ENCODE data around the gene WDR59. TPM values are rescaled to one million over a fixed set of nuclear protein-coding genes. Genes with fewer than 3 reads are reported as not detected.
"Not testable (repeated sequence)": the region's sequence is repeated elsewhere in the genome, so short reads cannot be mapped to it uniquely, and the experiment has no call there.

Gene WDR59
- polyA plus RNA-seq, 1 of the 3 experiments (the other 2 are of a cell fraction), result 48.2 TPM

GRCh38 chr16:75014318-75014717 lies 29.4 kb upstream of the WDR59 start:
- Histone ChIP-seq H3K27me3 (ENCODE audit: insufficient read depth) (no peaks in the 10 kb centered on the region), H3F3A (replicated peaks; ENCODE audit: insufficient read depth) (peaks cover 21% of the 10 kb centered on the region), H4K20me1 (ENCODE audit: insufficient read depth) (peaks cover 14% of the 10 kb centered on the region), H3K4me3 (ENCODE audit: low read depth in 2 of 2, low read length in 1 of 2) (no peak overlapping the region), H3K9me3 (no peaks in the 10 kb centered on the region), H3K4me1 (ENCODE audit: control insufficient read depth in 1 of 2, insufficient read depth in 2 of 2, low read depth in 1 of 2, low read length in 1 of 2) (peaks cover 11 to 29% of the 10 kb centered on the region in 2 experiments; a peak in 3 of 4 replicates), H3K9ac (no peak overlapping the region), H2AFZ (ENCODE audit: low read depth) (no peak overlapping the region), H3K9me2 (no peaks in the 10 kb centered on the region), H3K79me2 (ENCODE audit: insufficient read depth) (peaks cover 92% of the 10 kb centered on the region), H3K27ac (ENCODE audit: low read depth in 2 of 2, low read length in 1 of 2) (no peak overlapping the region), H3K4me2 (no peak overlapping the region), H3K36me3 (replicated peaks in 1 of 2; ENCODE audit: control insufficient read depth in 1 of 2, insufficient read depth in 2 of 2, low read length in 1 of 2) (no peaks in the 10 kb centered on the region)
- POLR2A ChIA-PET, result no interaction called here
- 94% methylated on average over 2 of the region's 2 CpGs for WGBS (ENCODE audit: low lambda C conversion rate)
- CTCF ChIA-PET, result interaction anchor here (0.6 kb wide), 2 partner anchors 12 to 184 kb away, joined by 3 read pairs; no protein-coding TSS in a partner anchor
- TF ChIP-seq GABPA (IDR thresholded peaks at IDR 0.05; ENCODE audit: low read depth) (no peak), GATA2 (CRISPR knock-in tag; IDR thresholded peaks at IDR 0.05) (no peak), SIN3A (IDR thresholded peaks at IDR 0.05; ENCODE audit: borderline replicate concordance, low read depth, low read length) (no peak), MEF2A (IDR thresholded peaks at IDR 0.05; ENCODE audit: borderline replicate concordance, low read depth) (no peak), RCOR1 (IDR thresholded peaks at IDR 0.05; ENCODE audit: low read length) (no peak), CHD2 (IDR thresholded peaks at IDR 0.05; ENCODE audit: low read length, partially characterized antibody) (no peak), NFIC (IDR thresholded peaks at IDR 0.05; ENCODE audit: borderline replicate concordance) (no peak), RXRA (IDR thresholded peaks at IDR 0.05; ENCODE audit: borderline replicate concordance, low read depth) (no peak), ELF1 (IDR thresholded peaks at IDR 0.05) (no peak), CTCF (IDR thresholded peaks at IDR 0.05) (no peak), ZBTB33 (IDR thresholded peaks at IDR 0.05; ENCODE audit: borderline replicate concordance, low read depth) (no peak), POLR2AphosphoS5 (IDR thresholded peaks at IDR 0.05; ENCODE audit: low read depth, low read length) (no peak), TCF12 (IDR thresholded peaks at IDR 0.05) (no peak), FOXM1 (IDR thresholded peaks at IDR 0.05; ENCODE audit: low read depth) (no peak), USF2 (IDR thresholded peaks at IDR 0.05; ENCODE audit: borderline replicate concordance, low read depth, low read length) (no peak), MXI1 (IDR thresholded peaks at IDR 0.05; ENCODE audit: low read depth, low read length) (no peak), TAF1 (IDR thresholded peaks at IDR 0.05; ENCODE audit: borderline replicate concordance, low read depth, low read length) (no peak)
- TF ChIP-seq, protein P1, sequence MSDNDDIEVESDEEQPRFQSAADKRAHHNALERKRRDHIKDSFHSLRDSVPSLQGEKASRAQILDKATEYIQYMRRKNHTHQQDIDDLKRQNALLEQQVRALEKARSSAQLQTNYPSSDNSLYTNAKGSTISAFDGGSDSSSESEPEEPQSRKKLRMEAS (IDR thresholded peaks at IDR 0.05; ENCODE audit: low read depth), result no peak
- no peak for DNase-seq

GRCh38 chr16:75013123-75013522 lies 28.2 kb upstream of the WDR59 start:
- Histone ChIP-seq H3F3A (replicated peaks; ENCODE audit: insufficient read depth) (peaks cover 21% of the 10 kb centered on the region), H3K4me1 (ENCODE audit: control insufficient read depth in 1 of 2, insufficient read depth in 2 of 2, low read depth in 1 of 2, low read length in 1 of 2) (peaks cover 11 to 29% of the 10 kb centered on the region in 2 experiments; a peak in 3 of 4 replicates), H4K20me1 (ENCODE audit: insufficient read depth) (peaks cover 10% of the 10 kb centered on the region), H3K27ac (ENCODE audit: low read depth in 2 of 2, low read length in 1 of 2) (peak overlapping the region; percentile 68 to 77; a peak in 3 of 4 replicates), H3K79me2 (ENCODE audit: insufficient read depth) (peaks cover 92% of the 10 kb centered on the region)
- H3K36me3 ChIP-seq (replicated peaks in 1 of 2; ENCODE audit: control insufficient read depth in 1 of 2, insufficient read depth in 2 of 2, low read length in 1 of 2); H2AFZ ChIP-seq (ENCODE audit: low read depth); POLR2A ChIA-PET; H3K9me3 ChIP-seq; DNase-seq; H3K27me3 ChIP-seq (ENCODE audit: insufficient read depth); H3K4me2 ChIP-seq; H3K9me2 ChIP-seq; H3K9ac ChIP-seq; H3K4me3 ChIP-seq (ENCODE audit: low read depth in 2 of 2, low read length in 1 of 2): not testable (repeated sequence)
- CTCF ChIA-PET, result interaction anchor here (1.2 to 5.4 kb wide), 2 partner anchors 30 to 98 kb away, joined by 3 to 30 read pairs; no protein-coding TSS in a partner anchor
- 97% methylated on average over 6 of the region's 6 CpGs for WGBS (ENCODE audit: low lambda C conversion rate)
